ENCODE results near the gene FARS2. TPM values are rescaled to one million over a fixed set of nuclear protein-coding genes. Genes with fewer than 3 reads are reported as not detected.

The FARS2 gene
- total RNA-seq, 2 experiments from 2014 or later, result 13.8 to 14.3 TPM

DNA sequence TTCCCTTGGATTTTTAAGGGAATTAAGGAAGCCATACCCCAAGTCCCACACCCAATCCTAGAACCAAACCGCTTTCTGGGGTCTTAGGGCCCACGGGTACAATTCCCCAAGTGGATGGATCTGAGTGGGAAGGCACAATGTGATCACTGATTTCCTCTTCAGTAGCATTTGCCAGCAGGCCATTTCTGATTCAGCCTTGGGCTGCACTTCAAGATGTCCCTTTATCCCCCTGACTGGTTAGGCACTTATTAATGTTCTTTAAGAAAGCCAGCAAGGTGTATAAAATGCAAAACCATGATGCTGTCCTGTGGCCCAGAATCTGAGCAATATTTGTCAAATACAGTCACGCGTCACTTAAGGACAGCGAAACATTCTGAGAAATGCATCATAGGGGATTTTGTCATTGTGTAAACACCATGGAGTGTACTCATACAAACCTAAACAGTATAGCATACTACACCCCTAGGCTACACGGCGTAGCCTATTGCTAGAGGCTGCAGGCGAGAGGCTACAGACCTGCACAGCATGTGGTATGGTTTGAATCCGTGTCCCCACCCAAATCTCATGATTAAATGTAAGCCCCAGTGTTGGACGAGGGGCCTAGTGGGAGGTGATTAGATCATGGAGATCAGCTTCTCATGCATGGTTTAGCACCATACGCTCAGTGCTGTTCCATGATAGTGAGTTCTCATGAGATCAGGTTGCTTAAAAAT is 511.3 kb downstream of the FARS2 start:
- no peaks in the 10 kb centered on the region for H3K36me3 ChIP-seq (ENCODE audit: insufficient read depth, low read length)
- no peaks in the 10 kb centered on the region; the same call in 1 of the 2 replicates for H3K9me3 ChIP-seq (ENCODE audit: low read length)
- no peak overlapping the region for H3K4me2 ChIP-seq (ENCODE audit: low read length)
- DNase-seq (ENCODE audit: low spot score), result no peak
- ChIA-PET POLR2A (no interaction called here), CTCF (ENCODE audit: unreplicated experiment) (no interaction called here)
- BruUV-seq (replicated peaks), result no TSS peak
- intact Hi-C loops (cut with micrococcal nuclease; ENCODE audit: unreplicated experiment), result no loop called here
- no peak overlapping the region for H3K4me3 ChIP-seq (ENCODE audit: low read depth, low read length, poor library complexity, severe bottlenecking)
- H4K20me1 ChIP-seq (ENCODE audit: insufficient read depth, low read length), result no peaks in the 10 kb centered on the region
- TF ChIP-seq EZH2phosphoT487 (IDR thresholded peaks at IDR 0.05; ENCODE audit: borderline replicate concordance, low read depth, low read length), result no peak
- TF ChIP-seq, protein P1, sequence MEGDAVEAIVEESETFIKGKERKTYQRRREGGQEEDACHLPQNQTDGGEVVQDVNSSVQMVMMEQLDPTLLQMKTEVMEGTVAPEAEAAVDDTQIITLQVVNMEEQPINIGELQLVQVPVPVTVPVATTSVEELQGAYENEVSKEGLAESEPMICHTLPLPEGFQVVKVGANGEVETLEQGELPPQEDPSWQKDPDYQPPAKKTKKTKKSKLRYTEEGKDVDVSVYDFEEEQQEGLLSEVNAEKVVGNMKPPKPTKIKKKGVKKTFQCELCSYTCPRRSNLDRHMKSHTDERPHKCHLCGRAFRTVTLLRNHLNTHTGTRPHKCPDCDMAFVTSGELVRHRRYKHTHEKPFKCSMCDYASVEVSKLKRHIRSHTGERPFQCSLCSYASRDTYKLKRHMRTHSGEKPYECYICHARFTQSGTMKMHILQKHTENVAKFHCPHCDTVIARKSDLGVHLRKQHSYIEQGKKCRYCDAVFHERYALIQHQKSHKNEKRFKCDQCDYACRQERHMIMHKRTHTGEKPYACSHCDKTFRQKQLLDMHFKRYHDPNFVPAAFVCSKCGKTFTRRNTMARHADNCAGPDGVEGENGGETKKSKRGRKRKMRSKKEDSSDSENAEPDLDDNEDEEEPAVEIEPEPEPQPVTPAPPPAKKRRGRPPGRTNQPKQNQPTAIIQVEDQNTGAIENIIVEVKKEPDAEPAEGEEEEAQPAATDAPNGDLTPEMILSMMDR (conservative IDR thresholded peaks at IDR 0.05; ENCODE audit: low read length), result no peak
- H3K27ac ChIP-seq (ENCODE audit: low read depth, low read length, poor library complexity, severe bottlenecking), result no peak overlapping the region
- no peak overlapping the region for H2AFZ ChIP-seq (ENCODE audit: low read length)
- H3K4me1 ChIP-seq (ENCODE audit: insufficient read depth, low read length, poor library complexity, severe bottlenecking), result peaks cover 6% of the 10 kb centered on the region
- H3K9me2 ChIP-seq (ENCODE audit: insufficient read depth, low read length), result no peaks in the 10 kb centered on the region
- H3K79me2 ChIP-seq (ENCODE audit: insufficient read depth, low read depth, low read length), result no peaks in the 10 kb centered on the region

DNA sequence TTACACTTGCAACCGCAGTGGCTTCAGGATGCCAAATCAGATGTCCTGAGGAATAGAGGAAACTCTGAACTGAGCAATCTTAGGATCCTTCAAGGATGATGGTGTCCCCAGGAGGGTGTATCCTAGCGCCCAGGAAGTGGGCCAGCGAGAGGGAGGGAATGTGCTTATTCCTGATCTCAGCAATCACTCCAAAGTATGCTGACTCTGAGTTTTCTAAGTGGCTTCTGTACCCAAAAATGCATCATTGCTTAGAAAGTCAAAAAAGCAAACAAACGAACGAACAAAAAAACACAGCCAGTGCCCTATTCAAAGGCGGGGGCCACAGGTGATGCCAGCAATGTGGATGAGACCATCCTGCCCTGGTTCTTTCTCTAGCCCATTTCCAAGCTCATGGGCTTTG is 514.8 kb downstream of the FARS2 start:
- POLR2A ChIA-PET, result no interaction called here
- Histone ChIP-seq H3K9me3 (ENCODE audit: low read length) (no peaks in the 10 kb centered on the region), H2AFZ (ENCODE audit: low read length) (no peak overlapping the region), H3K4me2 (ENCODE audit: low read length) (no peak overlapping the region), H3K4me3 (ENCODE audit: low read depth, low read length, poor library complexity, severe bottlenecking) (no peak overlapping the region), H4K20me1 (ENCODE audit: insufficient read depth, low read length) (no peaks in the 10 kb centered on the region), H3K27ac (ENCODE audit: low read depth, low read length, poor library complexity, severe bottlenecking) (no peak overlapping the region), H3K36me3 (ENCODE audit: insufficient read depth, low read length) (no peaks in the 10 kb centered on the region), H3K9me2 (ENCODE audit: insufficient read depth, low read length) (no peaks in the 10 kb centered on the region), H3K4me1 (ENCODE audit: insufficient read depth, low read length, poor library complexity, severe bottlenecking) (peaks cover 20% of the 10 kb centered on the region), H3K79me2 (ENCODE audit: insufficient read depth, low read depth, low read length) (no peaks in the 10 kb centered on the region)
- no TSS peak for BruUV-seq (replicated peaks)
- intact Hi-C loops (cut with micrococcal nuclease; ENCODE audit: unreplicated experiment), result no loop called here
- CTCF ChIA-PET (ENCODE audit: unreplicated experiment), result no interaction called here
- no peak for DNase-seq (ENCODE audit: low spot score)
- TF ChIP-seq, protein P1 (conservative IDR thresholded peaks at IDR 0.05; ENCODE audit: low read length), result no peak
- TF ChIP-seq EZH2phosphoT487 (IDR thresholded peaks at IDR 0.05; ENCODE audit: borderline replicate concordance, low read depth, low read length), result no peak

DNA sequence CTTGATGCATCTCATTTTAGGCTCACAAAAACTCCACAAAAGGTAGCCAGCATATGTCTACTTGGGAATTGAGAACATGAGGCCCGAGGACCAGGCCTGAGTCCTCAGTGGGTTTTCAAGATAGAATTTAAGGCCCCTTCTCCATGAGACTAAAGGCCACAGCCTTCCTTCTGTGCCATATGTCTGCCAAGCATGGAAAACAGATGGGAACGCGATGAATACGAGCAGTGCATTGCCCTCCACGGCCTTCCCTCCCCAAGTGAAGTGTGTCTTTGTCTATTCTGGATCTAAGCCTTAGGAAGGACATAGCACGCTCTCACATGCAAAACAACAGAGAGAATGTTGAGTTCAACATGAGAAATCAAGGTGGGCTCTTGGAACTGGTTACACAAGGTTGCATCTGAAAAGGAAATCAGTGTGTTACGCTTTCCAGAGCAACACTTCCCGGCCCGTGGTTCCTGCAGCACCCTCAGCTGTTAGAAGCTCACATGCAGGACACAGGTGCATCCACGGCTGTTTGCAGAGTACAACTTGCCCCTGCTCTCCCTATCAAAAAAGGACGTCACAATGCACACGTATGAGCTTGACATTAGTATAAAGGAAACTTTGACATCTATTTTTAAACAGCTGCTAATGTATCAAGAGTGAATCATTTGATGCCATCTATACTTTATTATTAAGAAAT is 515.5 kb downstream of the FARS2 start:
- Histone ChIP-seq H3K9me3 (ENCODE audit: low read length) (no peaks in the 10 kb centered on the region), H3K79me2 (ENCODE audit: insufficient read depth, low read depth, low read length) (no peaks in the 10 kb centered on the region), H3K9me2 (ENCODE audit: insufficient read depth, low read length) (no peaks in the 10 kb centered on the region), H4K20me1 (ENCODE audit: insufficient read depth, low read length) (no peaks in the 10 kb centered on the region), H3K36me3 (ENCODE audit: insufficient read depth, low read length) (no peaks in the 10 kb centered on the region), H3K27ac (ENCODE audit: low read depth, low read length, poor library complexity, severe bottlenecking) (no peak overlapping the region), H3K4me1 (ENCODE audit: insufficient read depth, low read length, poor library complexity, severe bottlenecking) (peaks cover 20% of the 10 kb centered on the region), H3K4me2 (ENCODE audit: low read length) (no peak overlapping the region; the same call in 1 of the 2 replicates), H3K4me3 (ENCODE audit: low read depth, low read length, poor library complexity, severe bottlenecking) (no peak overlapping the region), H2AFZ (ENCODE audit: low read length) (no peak overlapping the region)
- peak; percentile 13 for DNase-seq (ENCODE audit: low spot score)
- TF ChIP-seq EZH2phosphoT487 (IDR thresholded peaks at IDR 0.05; ENCODE audit: borderline replicate concordance, low read depth, low read length), result no peak
- TF ChIP-seq, protein P1 (conservative IDR thresholded peaks at IDR 0.05; ENCODE audit: low read length), result no peak
- BruUV-seq (replicated peaks), result no TSS peak
- POLR2A ChIA-PET, result no interaction called here
- CTCF ChIA-PET (ENCODE audit: unreplicated experiment), result no interaction called here
- intact Hi-C loops (cut with micrococcal nuclease; ENCODE audit: unreplicated experiment), result no loop called here
